LNCAP (cell line): ENCODE data around the gene DKKL1.

Source experiments
- CTCF ChIP-seq: fragments of 450-650 bp; IDR thresholded peaks from 2 replicates; pipeline ENCODE4 v1.5.1; 2017; ENCODE audit warnings: mild to moderate bottlenecking

The DKKL1 gene

DNA sequence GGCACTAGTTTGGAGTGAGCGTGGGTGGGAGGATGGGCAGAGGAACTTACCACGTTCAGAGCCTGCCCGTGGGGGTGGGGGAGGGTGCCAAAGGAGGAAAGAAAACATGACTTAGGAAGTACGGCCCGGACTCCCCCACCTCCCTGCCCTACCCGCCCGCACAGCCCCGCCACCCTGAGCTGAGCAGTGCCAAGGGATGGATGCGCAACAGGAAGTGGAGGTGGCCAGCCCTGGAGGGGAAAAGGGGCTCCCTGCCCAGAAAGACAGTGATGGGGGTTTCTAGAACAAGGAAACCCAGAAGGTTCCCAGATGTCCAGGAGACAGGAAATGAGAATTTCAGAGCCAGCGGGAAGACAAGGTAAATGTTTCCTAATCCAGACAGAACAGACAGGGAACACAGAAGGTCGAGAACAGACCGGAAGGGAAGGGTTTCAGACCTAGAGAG is 7.7 kb upstream of the DKKL1 start:
- TF ChIP-seq CTCF, result no peak

DNA sequence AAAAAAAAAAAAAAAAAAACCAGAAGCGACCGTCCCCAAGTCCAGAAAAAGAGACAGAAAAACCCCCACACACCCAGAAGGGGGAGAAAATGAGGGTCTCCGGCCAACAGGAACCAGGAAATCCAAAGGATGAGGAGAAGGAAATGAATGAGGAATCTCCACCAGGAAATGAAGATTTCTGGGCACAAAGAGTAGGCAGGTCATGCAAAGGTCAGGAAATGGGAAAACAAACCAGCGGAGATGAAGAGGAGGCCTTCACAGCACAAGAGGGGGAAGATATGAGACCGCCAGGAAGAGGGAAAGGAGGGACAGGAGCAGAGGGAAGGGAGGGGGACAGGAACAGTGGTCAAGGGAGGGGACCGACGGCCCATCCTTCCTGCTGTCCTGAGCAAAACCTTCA is 7.3 kb upstream of the DKKL1 start:
- no peak for TF ChIP-seq CTCF

DNA sequence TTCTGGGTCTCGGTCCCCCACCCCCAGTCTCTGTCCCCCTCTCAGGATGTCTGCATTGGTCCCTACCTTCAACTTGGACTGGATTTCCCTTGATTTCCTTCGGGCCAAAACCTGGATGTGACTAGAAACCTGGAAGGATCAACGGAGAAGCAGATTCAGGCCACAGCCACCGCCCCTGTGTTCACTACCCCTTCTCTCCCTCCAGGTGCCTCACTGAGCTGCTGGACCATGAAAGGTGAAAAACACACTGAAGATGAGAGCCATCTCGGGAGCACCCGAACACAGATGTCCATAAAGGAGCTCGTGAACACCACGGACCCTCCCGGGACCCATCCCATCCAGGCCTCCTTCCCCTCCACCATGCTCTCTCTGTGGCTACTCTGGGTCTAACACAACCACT is 6.5 kb upstream of the DKKL1 start:
- TF ChIP-seq CTCF, result no peak

- TF ChIP-seq CTCF, result no peak
These were observed 3.5 kb upstream of the DKKL1 start for GRCh38 chr19:49359851-49360820.

- TF ChIP-seq CTCF, result no peak
These were observed 2.1 kb upstream of the DKKL1 start for GRCh38 chr19:49361438-49362047.

- TF ChIP-seq CTCF, result no peak
These were observed 1.4 kb upstream of the DKKL1 start, which contains the start of gene TEAD2 for GRCh38 chr19:49362048-49362928. TSS of gene TEAD2 (minus strand) at chr19:49362416. CDS start at chr19:49360075, 2,341 bp downstream.

GRCh38 chr19:49362929-49363267 is 779 bp upstream of the DKKL1 start:
- no peak for TF ChIP-seq CTCF
